Activated CD4-positive, alpha-beta T cell treated with anti-CD3 and anti-CD28 coated beads, Interleukin-2, amount 10 ng/mL, durations not matched to agents 24 days and 14 days (primary cell): ENCODE data around the gene LFNG. TPM values are rescaled to one million over a fixed set of nuclear protein-coding genes. Genes with fewer than 3 reads are reported as not detected.
A peak's percentile ranks its signal among the peaks of the same experiment; 100 is the strongest.

ENCODE experiments used
- DNase-seq: peaks from one replicate; pipeline ENCODE4 v3.0.0; 2022
- H3K27ac Mint-ChIP-seq: one replicate; pipeline ENCODE4 v1.8.0; 2022; ENCODE audit warnings: mild to moderate bottlenecking, mixed read lengths
- H3K27me3 Mint-ChIP-seq: one replicate; pipeline ENCODE4 v1.8.0; 2022; ENCODE audit warnings: mixed read lengths
- H3K36me3 Mint-ChIP-seq: one replicate; pipeline ENCODE4 v1.8.0; 2022; ENCODE audit warnings: low read depth, mild to moderate bottlenecking, mixed read lengths
- H3K4me1 Mint-ChIP-seq: one replicate; pipeline ENCODE4 v1.8.0; 2021; ENCODE audit warnings: mixed read lengths
- H3K4me3 Mint-ChIP-seq: one replicate; pipeline ENCODE4 v1.8.0; 2022; ENCODE audit warnings: mild to moderate bottlenecking, moderate library complexity, mixed read lengths
- H3K9me3 Mint-ChIP-seq: one replicate; pipeline ENCODE4 v1.8.0; 2021; ENCODE audit warnings: mixed read lengths
- intact Hi-C: fragments of 100-400 bp; cut with micrococcal nuclease; formaldehyde crosslinking; loops from one replicate; pipeline ENCODE4 v1.15.1; 2023
- total RNA-seq: library from RNA; stranded (reverse); gene quantifications from 2 replicates; pipeline ENCODE4 v1.2.3, GENCODE V29; 2022

LFNG gene
- total RNA-seq, 1 donor from 2014 or later = 34.2 TPM

GRCh38 chr7:2503056-2503941 lies 16.3 kb upstream of the LFNG start:
- Mint-ChIP-seq H3K36me3 (no peaks in the 10 kb centered on the region), H3K27ac (no peak overlapping the region), H3K4me3 (no peak overlapping the region), H3K27me3 (no peaks in the 10 kb centered on the region), H3K4me1 (peaks cover 2% of the 10 kb centered on the region), H3K9me3 (no peaks in the 10 kb centered on the region)
- intact Hi-C loops = loop anchor here (10.0 kb wide), 1 partner anchor 52 kb away; the partner anchor contains the start of genes BRAT1 and IQCE
- no peak for DNase-seq

GRCh38 chr7:2504128-2504888 lies 15.3 kb upstream of the LFNG start:
- Mint-ChIP-seq H3K36me3 (no peaks in the 10 kb centered on the region), H3K4me1 (peaks cover 12% of the 10 kb centered on the region), H3K9me3 (no peaks in the 10 kb centered on the region), H3K4me3 (no peak overlapping the region), H3K27ac (no peak overlapping the region), H3K27me3 (no peaks in the 10 kb centered on the region)
- intact Hi-C loops = loop anchor here (10.0 kb wide), 1 partner anchor 50 kb away; the partner anchor contains the start of genes BRAT1 and IQCE
- DNase-seq = no peak

GRCh38 chr7:2504889-2505375 lies 14.6 kb upstream of the LFNG start:
- no peaks in the 10 kb centered on the region for H3K9me3 Mint-ChIP-seq
- H3K4me3 Mint-ChIP-seq = no peak overlapping the region
- no peak for DNase-seq
- H3K27me3 Mint-ChIP-seq = no peaks in the 10 kb centered on the region
- peaks cover 15% of the 10 kb centered on the region for H3K4me1 Mint-ChIP-seq
- H3K36me3 Mint-ChIP-seq = no peaks in the 10 kb centered on the region
- intact Hi-C loops = loop anchor here (10.0 kb wide), 1 partner anchor 50 kb away; the partner anchor contains the start of genes BRAT1 and IQCE
- no peak overlapping the region for H3K27ac Mint-ChIP-seq

GRCh38 chr7:2505401-2505800 lies 14.2 kb upstream of the LFNG start:
- Mint-ChIP-seq H3K9me3 (no peaks in the 10 kb centered on the region), H3K27ac (no peak overlapping the region), H3K4me3 (no peak overlapping the region), H3K27me3 (no peaks in the 10 kb centered on the region), H3K36me3 (no peaks in the 10 kb centered on the region), H3K4me1 (peaks cover 19% of the 10 kb centered on the region)
- intact Hi-C loops = loop anchor here (10.0 kb wide), 1 partner anchor 49 kb away; the partner anchor contains the start of genes BRAT1 and IQCE
- DNase-seq = no peak

- H3K4me1 Mint-ChIP-seq = peaks cover 29% of the 10 kb centered on the region
- no peak for DNase-seq
- no peaks in the 10 kb centered on the region for H3K27me3 Mint-ChIP-seq
- H3K36me3 Mint-ChIP-seq = no peaks in the 10 kb centered on the region
- H3K4me3 Mint-ChIP-seq = no peak overlapping the region
- no peak overlapping the region for H3K27ac Mint-ChIP-seq
- no peaks in the 10 kb centered on the region for H3K9me3 Mint-ChIP-seq
- intact Hi-C loops = loop anchor here (10.0 kb wide), 1 partner anchor 47 kb away; the partner anchor contains the start of genes BRAT1 and IQCE
Observed at GRCh38 chr7:2507208-2507916, 12.2 kb upstream of the LFNG start.

- Mint-ChIP-seq H3K36me3 (no peaks in the 10 kb centered on the region), H3K27me3 (no peaks in the 10 kb centered on the region), H3K27ac (peak overlapping the region; percentile 81), H3K9me3 (no peaks in the 10 kb centered on the region), H3K4me3 (no peak overlapping the region), H3K4me1 (peaks cover 35% of the 10 kb centered on the region)
- no peak for DNase-seq
- intact Hi-C loops = loop anchor here (1.0 to 10.0 kb wide), 3 partner anchors 15 to 47 kb away; partner anchors contain the start of genes BRAT1 and IQCE
Observed at GRCh38 chr7:2507917-2508306, 11.7 kb upstream of the LFNG start.

- intact Hi-C loops = loop anchor here (1.0 to 10.0 kb wide), 3 partner anchors 14 to 46 kb away; partner anchors contain the start of genes BRAT1 and IQCE
- H3K36me3 Mint-ChIP-seq = no peaks in the 10 kb centered on the region
- H3K4me1 Mint-ChIP-seq = peaks cover 39% of the 10 kb centered on the region
- peak overlapping the region; percentile 67 for H3K4me3 Mint-ChIP-seq
- peak; percentile 93 for DNase-seq
- no peaks in the 10 kb centered on the region for H3K9me3 Mint-ChIP-seq
- peak overlapping the region; percentile 81 for H3K27ac Mint-ChIP-seq
- H3K27me3 Mint-ChIP-seq = no peaks in the 10 kb centered on the region
Observed at GRCh38 chr7:2508327-2509215, 11.0 kb upstream of the LFNG start.

GRCh38 chr7:2509298-2509906 lies 10.2 kb upstream of the LFNG start:
- Mint-ChIP-seq H3K4me3 (peak overlapping the region; percentile 67), H3K27me3 (no peaks in the 10 kb centered on the region), H3K27ac (peak overlapping the region; percentile 81), H3K9me3 (no peaks in the 10 kb centered on the region), H3K4me1 (peaks cover 39% of the 10 kb centered on the region), H3K36me3 (no peaks in the 10 kb centered on the region)
- peak; percentile 62 for DNase-seq
- intact Hi-C loops = loop anchor here (2.0 to 10.0 kb wide), 2 partner anchors 13 to 45 kb away; partner anchors contain the start of genes BRAT1 and IQCE

- Mint-ChIP-seq H3K4me1 (peaks cover 39% of the 10 kb centered on the region), H3K4me3 (peak overlapping the region; percentile 56), H3K36me3 (no peaks in the 10 kb centered on the region), H3K9me3 (no peaks in the 10 kb centered on the region), H3K27ac (peak overlapping the region; percentile 69), H3K27me3 (no peaks in the 10 kb centered on the region)
- no peak for DNase-seq
- intact Hi-C loops = no loop called here
Observed at GRCh38 chr7:2510130-2510776, 9.3 kb upstream of the LFNG start.

- Mint-ChIP-seq H3K36me3 (no peaks in the 10 kb centered on the region), H3K27me3 (no peaks in the 10 kb centered on the region), H3K4me1 (peaks cover 39% of the 10 kb centered on the region)
Observed at GRCh38 chr7:2510909-2511768, 8.4 kb upstream of the LFNG start.

GRCh38 chr7:2511769-2512168 lies 7.8 kb upstream of the LFNG start:
- peaks cover 40% of the 10 kb centered on the region for H3K4me1 Mint-ChIP-seq
- intact Hi-C loops = loop anchor here (1.0 kb wide), 1 partner anchor 8 kb away; the partner anchor contains the start of gene LFNG
- H3K9me3 Mint-ChIP-seq = no peaks in the 10 kb centered on the region

More at GRCh38 chr7:2510909-2511768, 8.4 kb upstream of the LFNG start:
- H3K27ac Mint-ChIP-seq = peak overlapping the region; percentile 89
- DNase-seq = peak; percentile 80
- no peaks in the 10 kb centered on the region for H3K9me3 Mint-ChIP-seq
- H3K4me3 Mint-ChIP-seq = peak overlapping the region; percentile 64
- intact Hi-C loops = loop anchor here (1.0 kb wide), 1 partner anchor 8 kb away; the partner anchor contains the start of gene LFNG

More at GRCh38 chr7:2511769-2512168, 7.8 kb upstream of the LFNG start:
- Mint-ChIP-seq H3K36me3 (no peaks in the 10 kb centered on the region), H3K4me3 (peak overlapping the region; percentile 64), H3K27ac (peak overlapping the region; percentile 89), H3K27me3 (no peaks in the 10 kb centered on the region)
- DNase-seq = no peak
